ENCODE results near the gene IGF2R.

IGF2R gene

DNA sequence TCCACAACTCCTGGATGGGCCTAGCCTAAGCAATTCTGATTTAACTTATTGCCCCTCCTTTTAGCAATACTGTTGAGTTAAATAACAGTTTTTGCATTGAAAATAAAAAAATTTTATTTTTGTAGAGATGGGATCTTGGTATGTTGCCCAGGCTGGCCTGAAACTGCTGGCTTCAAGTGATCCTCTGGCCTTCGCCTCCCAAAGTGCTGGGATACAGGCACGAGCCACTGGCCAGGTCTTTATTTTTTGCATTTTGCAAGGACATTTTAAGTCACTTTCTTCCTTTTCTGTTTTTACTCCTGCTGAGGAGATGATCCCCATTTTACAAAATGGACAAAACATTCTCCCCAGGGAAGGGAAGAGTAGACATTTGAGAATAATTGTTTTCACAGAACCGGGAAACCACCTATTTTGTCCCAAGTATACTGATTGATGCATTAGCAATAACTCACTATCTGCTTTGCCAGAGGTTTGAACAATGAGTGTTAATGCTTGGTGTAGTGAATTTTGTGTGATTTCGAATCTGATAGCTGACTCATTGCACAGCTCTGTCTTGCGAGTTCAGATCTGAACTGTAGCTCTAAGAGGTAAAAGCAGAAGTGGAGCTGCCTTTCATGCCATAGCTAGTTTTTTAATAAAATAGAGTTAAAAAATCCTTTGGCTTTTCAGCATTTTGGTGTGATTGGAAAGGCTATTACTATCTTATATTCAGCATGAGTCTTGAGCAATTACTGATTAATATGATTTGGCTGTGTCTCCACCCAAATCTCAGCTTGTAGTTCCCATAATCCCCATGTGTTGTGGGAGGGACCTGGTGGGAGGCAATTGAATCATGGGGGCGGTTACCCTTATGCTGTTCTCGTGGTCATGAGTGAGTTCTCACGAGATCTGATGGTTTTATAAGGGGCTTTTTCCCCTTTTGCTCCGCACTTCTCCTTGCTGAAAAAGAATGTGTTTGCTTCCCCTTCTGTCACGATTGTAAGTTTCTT, 20.9 kb downstream of the IGF2R start:
- no peak for DNase-seq (ENCODE audit: extremely low read depth, low read depth)
- TF ChIP-seq, protein P1, sequence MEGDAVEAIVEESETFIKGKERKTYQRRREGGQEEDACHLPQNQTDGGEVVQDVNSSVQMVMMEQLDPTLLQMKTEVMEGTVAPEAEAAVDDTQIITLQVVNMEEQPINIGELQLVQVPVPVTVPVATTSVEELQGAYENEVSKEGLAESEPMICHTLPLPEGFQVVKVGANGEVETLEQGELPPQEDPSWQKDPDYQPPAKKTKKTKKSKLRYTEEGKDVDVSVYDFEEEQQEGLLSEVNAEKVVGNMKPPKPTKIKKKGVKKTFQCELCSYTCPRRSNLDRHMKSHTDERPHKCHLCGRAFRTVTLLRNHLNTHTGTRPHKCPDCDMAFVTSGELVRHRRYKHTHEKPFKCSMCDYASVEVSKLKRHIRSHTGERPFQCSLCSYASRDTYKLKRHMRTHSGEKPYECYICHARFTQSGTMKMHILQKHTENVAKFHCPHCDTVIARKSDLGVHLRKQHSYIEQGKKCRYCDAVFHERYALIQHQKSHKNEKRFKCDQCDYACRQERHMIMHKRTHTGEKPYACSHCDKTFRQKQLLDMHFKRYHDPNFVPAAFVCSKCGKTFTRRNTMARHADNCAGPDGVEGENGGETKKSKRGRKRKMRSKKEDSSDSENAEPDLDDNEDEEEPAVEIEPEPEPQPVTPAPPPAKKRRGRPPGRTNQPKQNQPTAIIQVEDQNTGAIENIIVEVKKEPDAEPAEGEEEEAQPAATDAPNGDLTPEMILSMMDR (IDR thresholded peaks at IDR 0.05; ENCODE audit: low read depth, low read length), result no peak

DNA sequence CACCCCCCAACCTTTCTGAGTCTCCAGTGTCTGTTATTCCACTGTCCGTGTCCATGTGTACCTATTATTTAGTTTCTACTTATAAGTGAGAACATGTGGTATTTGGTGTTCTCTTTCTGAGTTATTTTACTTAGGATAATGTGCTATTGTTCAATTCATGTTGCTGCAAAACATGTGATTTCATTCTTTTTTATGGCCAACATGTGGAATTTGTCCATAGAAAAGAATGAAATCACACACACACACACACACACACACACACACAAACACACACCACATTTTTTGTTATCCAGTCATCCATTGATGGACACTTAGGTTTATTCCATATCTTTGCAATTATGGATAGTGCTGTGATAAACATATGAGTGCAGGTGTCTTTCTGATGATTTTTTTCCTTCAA, 23.5 kb downstream of the IGF2R start:
- TF ChIP-seq, protein P1 (IDR thresholded peaks at IDR 0.05; ENCODE audit: low read depth, low read length), result no peak
- no peak for DNase-seq (ENCODE audit: extremely low read depth, low read depth)

DNA sequence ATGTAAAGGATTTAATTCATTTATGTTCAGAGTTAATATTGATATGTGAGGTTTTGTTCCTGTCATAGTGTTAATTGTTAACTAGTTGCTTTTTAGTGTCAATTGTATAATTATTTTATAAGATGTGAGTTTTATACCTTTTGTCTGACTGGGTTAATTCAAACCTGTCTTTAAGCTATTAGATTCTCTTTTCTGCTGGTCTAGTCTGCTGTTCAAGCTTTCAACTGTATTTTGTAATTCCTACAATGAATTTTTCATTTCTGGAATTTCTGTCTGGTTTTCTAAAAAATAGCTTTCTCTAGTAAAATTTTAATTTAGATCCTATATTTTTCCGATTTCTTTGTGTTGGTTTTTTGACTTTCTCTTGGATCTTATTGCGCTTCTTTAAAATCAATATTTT, 26.5 kb downstream of the IGF2R start:
- no peak for DNase-seq (ENCODE audit: extremely low read depth, low read depth)
- TF ChIP-seq, protein P1 (IDR thresholded peaks at IDR 0.05; ENCODE audit: low read depth, low read length), result no peak

DNA sequence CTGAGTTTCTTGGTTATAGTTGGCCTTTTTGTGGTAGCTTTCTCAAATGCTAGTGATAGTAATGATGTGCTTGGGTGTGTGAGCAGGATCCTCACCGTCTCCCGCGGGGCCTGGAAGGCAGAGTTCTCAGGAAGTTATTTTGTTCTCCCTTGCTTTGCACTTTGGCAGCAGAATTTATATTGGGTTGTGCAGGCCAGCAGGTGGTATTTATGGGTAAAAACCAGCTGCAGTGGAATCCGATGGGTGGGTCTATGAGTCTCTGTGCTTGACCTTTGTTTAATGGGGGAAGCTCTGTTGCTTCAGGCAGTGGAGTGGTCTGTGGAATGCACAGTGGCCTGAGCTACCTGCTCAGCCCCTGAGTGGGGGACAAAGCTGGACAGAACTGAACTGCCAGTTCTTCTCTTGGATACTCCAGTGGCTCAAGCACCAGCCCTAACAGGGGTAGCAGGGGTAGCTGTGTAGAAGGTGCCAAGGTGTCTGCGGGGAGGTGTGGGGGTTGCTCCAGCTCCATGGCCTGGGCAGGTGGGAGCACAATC, 27.3 kb downstream of the IGF2R start:
- TF ChIP-seq, protein P1 (IDR thresholded peaks at IDR 0.05; ENCODE audit: low read depth, low read length), result no peak
- no peak for DNase-seq (ENCODE audit: extremely low read depth, low read depth)

DNA sequence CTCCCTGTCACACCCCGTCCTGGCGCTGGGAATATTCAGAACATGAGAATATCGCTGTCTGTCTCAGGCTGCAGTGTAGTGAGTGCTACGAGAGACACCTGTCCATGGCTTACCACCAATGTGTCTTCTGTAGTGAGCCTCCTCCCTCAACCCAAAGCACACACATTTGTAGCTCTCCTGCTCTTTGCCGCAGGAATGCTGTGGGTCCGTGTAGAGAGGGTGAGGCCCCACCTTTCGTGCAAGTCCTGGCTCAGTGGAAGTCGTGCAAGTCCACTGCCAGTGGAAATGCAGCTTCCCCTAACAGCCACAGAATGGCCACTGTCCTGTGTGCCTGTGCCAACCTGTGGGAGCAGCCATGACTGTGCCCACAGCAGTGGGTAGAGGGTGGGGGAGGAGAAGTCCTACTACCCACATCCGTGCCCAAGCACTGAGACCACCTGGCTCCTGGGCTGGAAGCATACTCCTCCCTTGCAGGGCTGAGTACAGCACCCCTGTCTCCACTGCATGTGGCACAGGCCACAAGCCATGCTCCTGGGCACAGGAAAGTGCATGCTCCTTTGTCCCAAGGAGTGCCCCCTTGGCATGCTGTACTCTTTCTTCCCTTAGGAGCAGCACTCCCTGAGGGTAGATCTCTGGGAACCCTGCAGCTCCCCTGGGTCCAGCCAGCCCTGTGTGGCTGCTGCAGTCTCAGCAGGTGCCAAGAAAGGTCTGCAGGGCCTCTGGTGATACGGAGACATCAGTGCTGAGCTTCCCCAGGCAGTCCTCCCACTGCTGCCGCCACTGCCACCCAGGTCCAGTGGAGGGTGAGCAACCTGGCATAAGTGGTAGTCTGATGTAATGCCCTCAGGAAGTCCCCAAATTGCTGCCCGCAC, 28.0 kb downstream of the IGF2R start:
- TF ChIP-seq, protein P1 (IDR thresholded peaks at IDR 0.05; ENCODE audit: low read depth, low read length), result no peak
- DNase-seq (ENCODE audit: extremely low read depth, low read depth), result no peak

DNA sequence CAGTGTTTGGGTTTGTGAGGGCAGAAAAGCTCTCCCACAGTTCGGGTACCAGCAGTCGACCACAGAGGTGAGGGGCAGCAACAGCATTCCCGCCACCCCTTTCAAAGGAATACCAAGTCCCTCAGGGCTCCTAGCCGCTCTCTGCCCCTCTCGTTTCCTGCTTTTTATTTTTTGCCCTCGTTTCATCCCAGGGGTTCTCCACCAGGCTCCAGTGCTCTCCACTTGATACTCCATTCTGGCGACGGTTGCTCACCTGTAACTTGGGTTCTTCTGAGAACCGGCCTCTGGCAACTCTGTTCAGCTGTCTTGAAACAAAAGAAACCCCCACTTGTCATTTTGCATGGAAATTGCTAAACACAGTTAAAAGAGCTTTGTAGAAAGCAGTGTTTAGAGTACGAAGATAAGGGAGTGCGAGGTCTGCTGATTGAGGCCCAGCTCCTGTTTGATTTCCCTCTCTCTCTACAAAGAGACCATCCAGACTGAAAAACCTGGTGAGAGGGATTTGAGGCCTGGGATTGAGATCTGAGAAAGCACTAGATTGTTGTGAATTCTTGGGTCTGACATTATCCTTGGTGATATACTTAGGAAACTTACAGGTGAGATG, 28.7 kb downstream of the IGF2R start:
- no peak for DNase-seq (ENCODE audit: extremely low read depth, low read depth)
- TF ChIP-seq, protein P1 (IDR thresholded peaks at IDR 0.05; ENCODE audit: low read depth, low read length), result no peak

Measured in AG09319 (cell line).